Measurements from ENCODE around the gene CACNA1I.
A peak's percentile ranks its signal among the peaks of the same experiment; 100 is the strongest.

The CACNA1I gene

DNA sequence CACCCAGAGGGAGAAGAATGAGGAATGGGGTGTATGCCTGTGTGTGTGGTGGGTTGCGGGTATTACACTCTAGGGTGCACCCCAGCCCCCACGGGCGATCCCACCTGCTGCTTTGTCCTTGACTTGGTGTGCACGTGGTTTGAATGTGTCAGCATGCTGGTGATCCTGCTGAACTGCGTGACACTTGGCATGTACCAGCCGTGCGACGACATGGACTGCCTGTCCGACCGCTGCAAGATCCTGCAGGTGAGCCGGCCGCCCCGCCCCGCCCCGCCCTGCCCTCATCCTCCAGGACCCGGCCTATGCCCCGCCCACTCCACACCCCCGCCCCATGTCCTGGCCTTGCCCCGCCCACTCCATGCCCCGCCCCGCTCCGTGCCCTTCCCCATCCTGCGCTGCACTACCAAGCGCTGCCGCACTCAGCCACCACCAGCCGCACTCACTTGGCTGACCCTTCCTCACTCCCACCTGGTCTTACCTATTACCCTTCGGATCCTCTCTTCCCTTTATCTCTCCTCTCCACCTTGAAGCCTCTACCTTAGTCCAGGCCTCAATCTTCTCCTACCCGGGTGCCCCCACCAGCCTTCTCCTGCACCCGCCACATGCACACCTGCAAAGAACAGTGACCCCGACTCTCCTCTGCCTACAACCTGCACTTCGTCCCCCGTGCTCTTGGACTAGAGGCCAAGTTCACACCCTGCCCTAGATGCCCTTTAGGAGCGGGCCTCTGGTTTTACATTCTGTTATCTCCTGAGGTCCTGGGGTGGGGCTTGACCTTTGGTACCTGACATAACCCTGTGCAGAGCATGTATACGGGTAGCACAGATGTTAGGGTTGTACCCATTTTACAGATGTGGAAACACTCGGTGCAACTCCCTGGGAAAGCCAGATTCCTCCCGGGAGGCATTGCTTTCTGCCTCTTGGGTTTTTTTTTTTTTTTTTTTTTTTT is 27.7 kb downstream of the CACNA1I start:
- DNase-seq = peak; percentile 25

DNA sequence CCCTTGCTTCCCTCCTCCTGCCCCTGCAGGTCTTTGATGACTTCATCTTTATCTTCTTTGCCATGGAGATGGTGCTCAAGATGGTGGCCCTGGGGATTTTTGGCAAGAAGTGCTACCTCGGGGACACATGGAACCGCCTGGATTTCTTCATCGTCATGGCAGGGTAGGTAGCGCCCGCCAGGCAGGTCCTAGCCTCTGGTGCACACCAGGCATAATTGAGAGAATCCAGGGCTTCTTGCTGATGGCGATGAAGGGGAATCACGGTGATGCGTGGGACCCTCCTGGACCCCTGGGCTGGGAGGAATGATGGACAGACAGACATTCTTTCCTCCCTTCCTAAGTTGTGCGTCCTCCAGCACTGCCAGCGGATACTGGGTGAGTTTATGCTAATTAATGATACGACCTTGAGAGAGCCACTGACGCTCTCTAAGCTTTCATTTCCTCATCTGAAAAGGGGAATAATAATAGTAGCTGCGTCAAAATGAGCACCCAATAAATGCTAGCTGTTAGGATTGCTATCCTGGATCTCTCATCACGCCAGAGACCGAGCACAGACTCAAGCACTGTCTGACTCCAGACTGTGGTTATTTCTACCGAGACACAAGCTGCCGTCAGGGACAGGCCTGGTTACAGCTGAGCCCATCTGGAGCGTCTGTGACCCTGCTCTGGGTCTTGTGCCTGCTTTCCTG is 30.1 kb downstream of the CACNA1I start:
- no peak for DNase-seq

DNA sequence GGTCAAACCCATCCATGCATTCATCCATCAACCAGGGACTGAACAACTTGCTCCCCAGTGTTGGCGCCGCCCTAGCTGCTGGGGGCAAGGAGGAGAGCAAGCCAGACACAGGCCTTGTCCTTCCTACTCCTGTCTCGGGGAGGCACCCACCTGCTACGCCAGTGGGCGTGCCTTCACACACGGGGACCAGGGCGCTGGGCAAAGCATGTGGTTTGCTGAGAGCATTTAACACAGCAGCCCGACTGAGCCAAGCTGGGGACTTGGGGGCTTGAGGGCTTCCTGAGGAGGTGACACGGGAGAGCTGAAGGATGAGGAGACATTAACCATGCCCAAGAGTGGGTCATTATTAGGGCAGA is 30.6 kb downstream of the CACNA1I start:
- DNase-seq = no peak

DNA sequence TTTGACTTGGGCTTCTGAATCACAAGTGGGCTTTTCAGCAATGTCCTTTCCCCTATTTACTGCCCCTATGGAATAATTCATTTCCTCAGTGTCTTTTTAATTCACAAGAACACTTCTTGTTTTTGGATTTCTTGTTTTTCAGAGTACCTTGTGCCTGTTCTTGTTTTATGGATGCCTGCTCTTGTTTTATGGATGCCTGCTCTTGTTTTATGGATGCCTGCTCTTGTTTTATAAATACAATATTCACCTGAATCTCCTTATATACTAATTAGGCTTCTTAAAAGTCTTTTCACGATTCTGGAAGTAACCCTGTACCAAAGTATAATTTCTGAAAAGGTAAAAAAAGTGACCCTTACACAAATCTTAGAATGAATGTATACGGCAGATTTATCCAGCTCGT is 32.8 kb downstream of the CACNA1I start:
- DNase-seq = no peak

GRCh38 chr22:39610246-39610645 is 39.7 kb downstream of the CACNA1I start:
- no peak for DNase-seq

DNA sequence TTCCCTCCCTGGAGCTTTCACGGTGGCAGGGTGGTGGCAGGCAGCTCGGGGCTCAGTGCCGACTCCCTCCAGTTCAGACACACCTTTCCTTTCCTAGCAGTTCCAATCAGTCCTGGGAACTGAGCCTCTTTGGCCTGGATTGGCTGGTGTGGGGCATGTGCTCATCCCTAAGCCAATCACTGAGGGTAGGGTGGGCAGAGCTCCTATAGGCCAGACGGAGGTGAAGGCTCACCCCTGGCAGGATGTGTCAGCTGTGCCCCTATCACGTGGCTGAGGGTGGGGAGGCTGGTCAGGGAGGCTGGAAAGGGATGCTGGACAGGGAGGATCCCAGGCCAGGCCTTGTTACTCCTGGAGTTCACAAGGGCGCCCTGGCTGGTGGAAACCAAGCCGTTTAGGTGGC is 40.2 kb downstream of the CACNA1I start:
- DNase-seq = no peak

GRCh38 chr22:39611360-39611759 is 40.8 kb downstream of the CACNA1I start:
- no peak for DNase-seq

- no peak for DNase-seq
These were observed 42.4 kb downstream of the CACNA1I start for GRCh38 chr22:39612811-39613548.

DNA sequence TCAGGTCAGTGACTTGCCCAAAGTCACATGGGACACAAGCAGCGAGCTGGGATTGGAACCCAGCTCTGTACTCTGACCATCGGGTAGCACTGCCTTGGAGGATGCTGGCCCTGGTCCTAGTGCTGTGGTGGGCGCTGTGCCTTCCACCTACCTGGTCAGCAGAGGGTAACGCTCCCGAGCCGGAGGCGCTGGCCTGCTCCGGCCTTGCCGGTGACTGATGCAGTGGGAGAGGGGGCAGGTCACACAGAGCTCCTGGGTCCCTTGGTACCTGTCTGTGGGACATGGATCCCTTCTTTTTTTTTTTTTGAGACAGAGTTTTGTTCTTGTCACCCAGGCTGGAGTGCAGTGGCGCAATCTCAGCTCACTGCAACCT is 43.0 kb downstream of the CACNA1I start:
- DNase-seq = no peak

- no peak for DNase-seq
These were observed 43.9 kb downstream of the CACNA1I start for GRCh38 chr22:39614442-39614841.

DNA sequence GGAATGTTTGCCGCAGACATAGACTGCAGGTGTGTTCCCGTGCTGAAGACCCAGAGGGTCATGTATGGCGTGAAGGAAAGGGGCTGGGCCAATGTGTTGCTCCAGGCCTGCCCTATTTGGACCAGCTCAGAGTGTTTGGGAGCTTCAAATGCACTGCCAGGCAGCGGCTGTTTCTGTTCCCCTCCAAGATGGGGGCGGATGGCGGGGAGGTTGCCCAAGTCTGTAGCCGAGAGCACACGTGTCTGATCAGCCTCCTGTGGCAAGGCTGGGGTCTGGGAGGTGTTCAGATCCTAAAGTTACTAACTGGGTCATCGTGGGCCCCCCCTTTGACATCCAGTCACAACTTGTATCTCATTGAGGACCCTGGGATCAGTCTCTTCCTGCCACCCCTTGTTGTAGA is 45.5 kb downstream of the CACNA1I start:
- DNase-seq = no peak

DNA sequence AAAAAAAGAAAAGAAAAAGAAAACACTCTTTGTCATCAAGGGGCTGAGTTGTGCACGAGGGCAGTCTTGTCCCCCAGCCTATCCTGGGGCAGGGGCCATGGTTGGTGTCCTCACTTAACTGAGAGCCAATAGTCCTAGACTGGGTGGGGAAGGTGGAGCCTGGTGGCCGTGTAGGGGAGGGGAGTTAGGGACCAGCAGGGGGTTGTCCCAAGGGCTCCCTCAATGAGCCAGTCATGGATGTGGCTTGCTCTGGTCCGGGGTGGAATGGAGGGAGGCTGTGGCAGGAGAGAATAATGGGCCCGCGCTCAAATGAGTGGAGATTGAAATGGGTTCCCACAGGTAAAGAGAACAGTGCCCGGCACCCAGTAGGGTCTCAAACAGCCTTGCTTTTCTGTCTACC is 46.2 kb downstream of the CACNA1I start:
- no peak for DNase-seq

DNA sequence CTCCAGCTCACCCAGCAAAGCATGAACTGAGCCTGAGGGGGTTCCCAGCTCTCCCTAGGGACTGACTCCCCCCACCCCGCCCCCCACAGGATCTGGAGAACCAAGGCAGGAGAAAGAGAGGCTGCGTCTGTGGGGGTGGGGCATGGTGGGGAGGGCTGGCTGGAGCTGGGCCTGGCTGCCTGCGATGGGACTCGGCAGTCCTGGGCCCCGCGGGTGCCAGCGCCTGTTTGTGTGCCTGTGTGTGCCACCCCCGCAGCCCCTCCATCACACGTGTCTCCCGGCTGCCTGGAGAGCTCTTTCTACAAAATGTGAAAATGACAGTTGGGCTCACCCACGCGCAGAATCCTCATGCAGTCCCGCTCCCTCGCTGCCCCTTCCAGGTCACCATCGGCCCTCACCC is 46.8 kb downstream of the CACNA1I start:
- DNase-seq = no peak

DNA sequence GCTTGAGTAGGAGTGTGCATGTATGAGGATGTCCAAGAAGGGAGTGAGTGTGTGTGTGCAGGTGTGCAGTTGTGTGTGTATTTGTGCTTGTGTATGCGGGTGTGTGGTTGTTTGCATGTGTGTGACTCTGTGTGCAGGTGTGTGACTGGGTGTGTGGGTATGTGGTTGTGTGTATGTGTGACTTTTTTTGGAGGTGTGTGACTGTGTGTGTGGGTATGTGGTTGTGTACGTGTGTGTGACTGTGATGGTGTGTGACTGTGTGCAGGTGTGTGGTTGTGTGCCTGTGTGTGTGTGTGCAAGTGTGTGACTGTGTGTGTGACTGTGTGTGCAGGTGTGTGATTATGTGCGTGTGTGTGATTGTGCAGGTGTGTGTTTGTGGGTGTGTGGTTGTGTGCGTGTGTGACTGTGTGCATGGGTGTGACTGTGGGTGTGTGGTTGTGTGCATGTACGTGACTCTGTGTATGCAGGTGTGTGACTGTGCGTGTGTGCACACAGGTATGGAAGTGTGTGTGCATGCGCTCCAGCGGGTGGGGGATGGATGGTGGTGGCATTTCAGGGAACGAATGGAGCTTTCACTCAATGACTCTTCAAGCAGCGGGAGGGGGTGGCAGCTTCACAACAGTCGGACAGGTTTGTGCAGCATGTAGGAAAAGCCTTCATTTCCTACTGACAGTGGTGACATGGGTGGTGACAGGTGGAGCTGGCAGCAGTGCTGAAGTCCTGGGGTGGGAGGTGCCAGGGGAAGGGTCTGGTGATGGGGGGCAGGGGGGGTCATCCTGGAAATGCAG is 47.6 kb downstream of the CACNA1I start:
- DNase-seq = no peak

- DNase-seq = no peak
These were observed 48.5 kb downstream of the CACNA1I start for GRCh38 chr22:39618996-39619530.

DNA sequence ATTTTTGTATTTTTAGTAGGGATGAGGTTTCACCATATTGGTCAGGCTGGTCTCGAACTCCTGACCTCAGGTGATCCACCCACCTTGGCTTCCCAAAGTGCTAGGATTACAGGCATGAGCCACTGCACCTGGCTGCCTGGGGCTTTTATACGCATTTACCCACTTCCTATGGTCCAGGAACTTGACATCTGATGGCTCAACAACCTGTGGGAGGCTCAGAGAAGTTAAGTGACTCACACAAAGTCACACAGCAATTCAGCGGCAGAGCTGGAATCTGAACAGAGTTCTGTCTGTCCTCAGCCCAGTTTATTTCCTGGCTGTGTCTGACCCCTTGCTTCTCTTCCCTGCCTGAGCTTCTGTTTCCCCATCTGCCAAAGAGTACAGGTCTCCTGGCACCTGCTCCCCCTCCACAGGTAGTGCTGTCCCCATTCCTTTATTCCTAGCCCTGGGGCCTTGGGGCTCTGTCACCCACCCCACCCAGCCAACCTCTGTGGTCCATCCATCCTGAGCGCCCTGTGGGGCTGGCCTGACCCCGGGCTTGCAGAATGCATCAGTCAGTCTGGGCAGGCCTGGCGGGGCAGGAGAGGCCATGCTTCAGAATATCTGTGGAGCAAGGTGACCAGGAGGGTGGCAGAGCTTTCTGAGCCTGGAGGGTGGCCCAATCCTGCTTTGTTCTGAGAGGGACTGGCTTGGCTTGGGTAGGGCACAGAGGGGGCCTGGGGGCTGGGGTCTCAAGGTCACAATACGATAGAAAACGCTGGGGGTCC is 50.6 kb downstream of the CACNA1I start:
- DNase-seq = no peak

- DNase-seq = no peak
These were observed 51.3 kb downstream of the CACNA1I start for GRCh38 chr22:39621826-39622225.

DNA sequence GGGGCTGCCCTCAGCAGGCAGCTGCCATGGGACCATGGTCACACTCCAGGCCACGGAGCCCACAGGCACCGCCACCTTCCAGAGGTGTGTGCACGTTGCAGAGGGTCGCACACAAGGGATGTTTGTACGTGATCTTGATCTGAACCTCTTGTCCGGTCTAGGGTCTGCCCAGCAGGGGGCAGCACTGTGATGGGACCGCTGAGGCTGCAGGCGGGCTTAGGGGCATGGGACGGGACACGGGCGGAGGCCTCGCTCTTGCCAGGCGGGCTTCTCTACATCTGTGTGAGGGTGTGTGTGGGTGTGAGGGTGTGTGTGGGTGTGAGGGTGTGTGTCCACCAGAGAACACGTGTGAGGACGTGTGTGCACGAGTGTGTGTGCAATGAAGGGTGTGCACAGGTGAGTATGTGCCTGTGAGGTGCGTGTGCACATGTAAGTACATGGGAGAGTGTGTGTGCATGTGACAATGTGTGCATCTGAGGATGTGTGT is 52.4 kb downstream of the CACNA1I start:
- peak; percentile 23 for DNase-seq

- DNase-seq = no peak
These were observed 53.3 kb downstream of the CACNA1I start for GRCh38 chr22:39623603-39624500.

GRCh38 chr22:39624501-39624821 is 53.9 kb downstream of the CACNA1I start:
- DNase-seq = no peak
